ENCODE data around the gene YWHAG.

Gene YWHAG

DNA sequence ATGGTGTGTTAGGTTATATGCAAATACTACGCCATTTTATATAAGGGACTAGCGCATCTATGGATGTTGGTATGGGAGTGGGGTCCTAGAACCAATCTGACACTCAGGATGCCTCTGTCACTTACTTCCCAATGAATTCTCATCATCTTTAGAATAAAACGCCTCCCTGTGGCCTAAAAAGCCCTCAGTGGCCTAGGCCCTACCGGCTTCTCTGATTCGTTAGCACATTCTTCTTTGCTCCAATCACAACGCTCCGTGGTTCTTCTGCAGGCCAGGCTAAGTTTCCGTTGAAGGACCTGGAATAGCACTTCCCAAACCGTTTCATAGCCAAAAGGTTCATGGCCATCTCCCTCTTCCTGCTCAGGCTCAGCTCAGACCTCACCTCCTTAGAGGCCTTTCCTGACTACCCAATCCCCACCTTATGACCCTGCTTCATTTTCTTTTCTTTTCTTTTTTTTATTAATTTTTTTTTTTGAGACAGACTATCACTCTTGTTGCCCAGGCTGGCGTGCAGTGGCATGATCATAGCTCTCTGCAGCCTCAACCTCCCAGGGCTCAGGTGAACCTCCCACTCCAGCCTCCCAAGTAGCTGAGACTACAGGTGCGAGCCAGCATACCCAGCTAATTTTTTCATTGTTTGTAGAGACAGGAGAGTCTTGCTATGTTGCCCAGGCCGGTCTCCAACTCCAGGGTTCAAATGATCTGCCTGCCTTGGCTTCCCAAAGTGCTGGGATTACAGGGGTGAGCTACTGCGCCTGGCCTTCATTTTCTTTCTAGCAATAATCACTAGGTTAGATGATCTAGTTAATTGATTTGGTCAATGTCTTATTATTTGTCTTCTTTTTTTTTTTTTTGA, 24.5 kb upstream of the YWHAG start:
- Histone ChIP-seq H3K4me3 (ENCODE audit: low read depth, low read length) (no peak overlapping the region), H3K27ac (no peak overlapping the region), H3K36me3 (no peaks in the 10 kb centered on the region), H3K9me3 (ENCODE audit: severe bottlenecking) (no peaks in the 10 kb centered on the region), H3K27me3 (ENCODE audit: insufficient read depth, low read depth, severe bottlenecking) (no peaks in the 10 kb centered on the region)
- DNase-seq: no peak
- TF ChIP-seq CTCF (IDR thresholded peaks at IDR 0.05; ENCODE audit: low read depth, low read length): no peak

DNA sequence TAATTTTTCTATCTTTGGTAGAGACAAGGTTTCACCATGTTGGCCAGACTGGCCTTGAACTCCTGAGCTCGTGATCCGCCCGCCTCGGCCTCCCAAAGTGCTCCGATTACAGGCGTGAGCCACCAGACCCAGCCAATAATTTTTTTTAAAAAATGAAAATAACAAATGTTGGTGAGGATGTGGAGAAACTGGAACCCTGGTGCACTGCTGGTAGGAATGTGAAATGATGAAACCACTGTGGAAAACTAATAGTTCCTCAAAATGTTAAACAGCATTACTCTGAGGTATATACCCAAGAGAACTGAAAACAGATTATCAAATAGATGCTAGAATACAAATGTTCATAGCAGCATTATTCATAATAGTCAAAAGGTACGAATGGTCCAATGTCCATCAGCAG, 23.0 kb upstream of the YWHAG start:
- Histone ChIP-seq H3K27me3 (ENCODE audit: insufficient read depth, low read depth, severe bottlenecking) (no peaks in the 10 kb centered on the region), H3K36me3 (no peaks in the 10 kb centered on the region), H3K27ac (no peak overlapping the region), H3K9me3 (ENCODE audit: severe bottlenecking) (no peaks in the 10 kb centered on the region), H3K4me3 (ENCODE audit: low read depth, low read length) (no peak overlapping the region)
- TF ChIP-seq CTCF (IDR thresholded peaks at IDR 0.05; ENCODE audit: low read depth, low read length): no peak
- DNase-seq: no peak

DNA sequence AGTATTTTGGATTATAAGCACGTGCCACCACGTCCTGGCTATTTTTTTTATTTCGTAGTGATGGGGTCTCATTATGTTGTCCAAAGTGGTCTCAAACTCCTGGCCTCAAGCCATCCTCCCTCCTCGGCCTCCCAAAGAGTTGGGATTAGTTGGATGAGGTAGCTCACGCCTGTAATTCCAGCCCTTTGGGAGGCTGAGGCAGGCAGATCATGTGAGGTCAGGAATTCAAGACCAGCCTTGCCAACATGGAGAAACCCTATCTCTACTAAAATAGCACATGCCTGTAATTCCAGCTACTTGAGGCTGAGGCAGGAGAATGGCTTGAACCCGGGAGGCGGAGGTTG, 21.8 kb upstream of the YWHAG start:
- Histone ChIP-seq H3K9me3 (ENCODE audit: severe bottlenecking) (no peaks in the 10 kb centered on the region), H3K27ac (peak overlapping the region; percentile 70; the same call in 1 of the 2 replicates), H3K4me3 (ENCODE audit: low read depth, low read length) (no peak overlapping the region), H3K36me3 (no peaks in the 10 kb centered on the region), H3K27me3 (ENCODE audit: insufficient read depth, low read depth, severe bottlenecking) (no peaks in the 10 kb centered on the region)
- DNase-seq: no peak
- no peak for TF ChIP-seq CTCF (IDR thresholded peaks at IDR 0.05; ENCODE audit: low read depth, low read length)

- TF ChIP-seq CTCF (IDR thresholded peaks at IDR 0.05; ENCODE audit: low read depth, low read length): no peak
- Histone ChIP-seq H3K27me3 (ENCODE audit: insufficient read depth, low read depth, severe bottlenecking) (no peaks in the 10 kb centered on the region), H3K9me3 (ENCODE audit: severe bottlenecking) (no peaks in the 10 kb centered on the region), H3K27ac (no peak overlapping the region), H3K36me3 (no peaks in the 10 kb centered on the region), H3K4me3 (ENCODE audit: low read depth, low read length) (no peak overlapping the region)
- DNase-seq: no peak
Measured at GRCh38 chr7:76377186-76377918, 18.6 kb upstream of the YWHAG start.

- TF ChIP-seq CTCF (IDR thresholded peaks at IDR 0.05; ENCODE audit: low read depth, low read length): no peak
- Histone ChIP-seq H3K27ac (no peak overlapping the region), H3K4me3 (ENCODE audit: low read depth, low read length) (no peak overlapping the region), H3K9me3 (ENCODE audit: severe bottlenecking) (no peaks in the 10 kb centered on the region), H3K27me3 (ENCODE audit: insufficient read depth, low read depth, severe bottlenecking) (no peaks in the 10 kb centered on the region), H3K36me3 (no peaks in the 10 kb centered on the region)
- DNase-seq: no peak
Measured at GRCh38 chr7:76375251-76375650, 16.5 kb upstream of the YWHAG start.
